HG03159 (cell line): ENCODE results near the gene SLC25A45.

Experiments used
- ATAC-seq: cut with Tn5 transposase; IDR thresholded peaks from one replicate; pipeline ENCODE4 v1.9.1; 2021; ENCODE audit warnings: mild to moderate bottlenecking, moderate library complexity; ENCODE audit not compliant: unreplicated experiment

The SLC25A45 gene

DNA sequence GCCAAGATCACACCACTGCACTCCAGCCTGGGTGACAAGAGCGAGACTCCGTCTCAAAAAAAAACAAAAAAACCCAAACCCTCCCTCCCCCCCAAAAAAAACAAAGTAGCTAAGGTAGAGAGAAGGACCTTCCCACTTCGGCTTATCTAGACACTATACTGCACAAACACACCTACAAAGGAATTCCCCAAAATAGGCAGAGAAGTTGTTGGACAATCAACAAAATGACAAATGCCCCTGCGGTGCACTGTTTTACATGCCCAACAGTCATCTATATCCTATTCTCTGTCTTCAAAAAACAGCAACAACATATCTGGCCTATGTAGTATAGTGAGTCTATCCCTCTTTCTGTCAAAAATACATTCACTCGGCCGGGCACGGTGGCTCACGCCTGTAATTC, 55.4 kb downstream of the SLC25A45 start:
- no peak for ATAC-seq

DNA sequence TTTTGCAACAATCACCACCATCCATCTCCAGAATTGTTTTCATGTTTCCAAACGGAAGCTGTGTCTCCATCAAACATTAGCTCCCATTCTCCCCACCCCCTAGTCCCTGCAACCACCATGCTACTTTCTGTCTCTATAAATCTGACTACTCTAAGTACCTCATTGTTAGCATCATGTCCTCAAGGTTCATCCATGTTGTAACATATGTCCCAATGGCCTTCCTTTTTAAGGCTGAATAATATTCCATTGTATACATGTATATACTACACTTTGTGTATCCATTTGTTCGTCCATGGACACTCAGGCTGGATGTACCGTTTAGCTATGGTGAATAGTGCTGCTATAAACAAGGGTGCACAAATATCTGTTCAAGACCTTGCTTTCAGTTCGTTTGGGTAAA, 57.0 kb downstream of the SLC25A45 start:
- no peak for ATAC-seq
